HEK293 (cell line): ENCODE results near the gene NUP160.
"Not testable (repeated sequence)": the region's sequence is repeated elsewhere in the genome, so short reads cannot be mapped to it uniquely, and the experiment has no call there.

Experiments used
- CTCF ChIA-PET: fragments of 350-600 bp; formaldehyde crosslinking; extraction: SDS; loops from one replicate; lab custom pipeline; 2021; ENCODE audit warnings: antibody characterized with exemption; lab: Yijun Ruan, JAX
- POLR2A ChIA-PET: fragments of 300-600 bp; formaldehyde crosslinking; extraction: SDS; loops from one replicate; lab custom pipeline; 2020; ENCODE audit warnings: antibody characterized with exemption, inconsistent platforms; lab: Yijun Ruan, JAX
- H3K27ac ChIP-seq: fragments of 200-500 bp; sonication (Bioruptor generic); 2 replicates; pipeline ENCODE4 v1.5.1; 2014; ENCODE audit warnings: low read depth, low read length, control low read depth, inconsistent platforms; ENCODE audit errors: extremely low read depth
- H3K36me3 ChIP-seq, 2 experiments: fragments of 200-500 bp in 1 of 2; sonication (Bioruptor generic) in 1 of 2; 1 replicate in 1 of 2; 2 replicates in 1 of 2; pipeline ENCODE4 v1.5.1; 2014 to 2017; ENCODE audit warnings: inconsistent platforms in 2 of 2, low read length in 2 of 2; ENCODE audit not compliant: control insufficient read depth in 2 of 2, insufficient read depth in 1 of 2
- H3K4me1 ChIP-seq: fragments of 200-500 bp; sonication (Bioruptor generic); 2 replicates; pipeline ENCODE4 v1.5.1; 2014; ENCODE audit warnings: mild to moderate bottlenecking, low read length, inconsistent platforms; ENCODE audit not compliant: control insufficient read depth, insufficient read depth
- H3K4me3 ChIP-seq: 2 replicates; pipeline ENCODE4 v1.5.1; 2011; ENCODE audit warnings: low read depth, mild to moderate bottlenecking, control low read depth, low read length, moderate library complexity
- H3K9me3 ChIP-seq: fragments of 200-500 bp; sonication (Bioruptor generic); 2 replicates; pipeline ENCODE4 v1.5.1; 2014; ENCODE audit warnings: low read depth, low read length, inconsistent platforms; ENCODE audit not compliant: control insufficient read depth, insufficient read depth
- CTCF ChIP-seq: fragments of 450-650 bp; formaldehyde crosslinking; IDR thresholded peaks from 2 replicates; pipeline ENCODE4 v1.5.1; 2016; ENCODE audit warnings: missing biosample characterization, missing genetic modification characterization
- GLI4 ChIP-seq: fragments of 450-650 bp; formaldehyde crosslinking; IDR thresholded peaks from 2 replicates; pipeline ENCODE4 v1.5.1; 2016; ENCODE audit warnings: missing biosample characterization, missing genetic modification characterization
- KLF9 ChIP-seq: fragments of 450-650 bp; formaldehyde crosslinking; IDR thresholded peaks from 2 replicates; pipeline ENCODE4 v1.5.1; 2016; ENCODE audit warnings: missing biosample characterization, missing genetic modification characterization, low read depth
- PBX3 ChIP-seq: sonication (generic); formaldehyde crosslinking; IDR thresholded peaks from 2 replicates; pipeline ENCODE4 v1.8.1; 2022; ENCODE audit warnings: mild to moderate bottlenecking, moderate library complexity, missing genetic modification reagents
- ZBTB48 ChIP-seq: fragments of 450-650 bp; formaldehyde crosslinking; IDR thresholded peaks from 2 replicates; pipeline ENCODE4 v1.5.1; 2016; ENCODE audit warnings: missing biosample characterization, missing genetic modification characterization
- ZNF132 ChIP-seq: fragments of 450-650 bp; formaldehyde crosslinking; IDR thresholded peaks from 2 replicates; pipeline ENCODE4 v1.5.1; 2017; ENCODE audit warnings: missing biosample characterization, missing genetic modification characterization, borderline replicate concordance
- ZNF18 ChIP-seq: fragments of 450-650 bp; formaldehyde crosslinking; IDR thresholded peaks from 2 replicates; pipeline ENCODE4 v1.5.1; 2016; ENCODE audit warnings: missing biosample characterization, missing genetic modification characterization
- ZNF335 ChIP-seq: fragments of 450-650 bp; formaldehyde crosslinking; conservative IDR thresholded peaks from 2 replicates; pipeline ENCODE4 v1.5.1; 2016; ENCODE audit warnings: missing biosample characterization, missing genetic modification characterization
- ZNF449 ChIP-seq: fragments of 450-650 bp; formaldehyde crosslinking; IDR thresholded peaks from 2 replicates; pipeline ENCODE4 v1.5.1; 2017; ENCODE audit warnings: missing biosample characterization, mild to moderate bottlenecking, missing genetic modification characterization, moderate library complexity
- ZNF514 ChIP-seq: fragments of 450-650 bp; formaldehyde crosslinking; IDR thresholded peaks from 2 replicates; pipeline ENCODE4 v1.5.1; 2016; ENCODE audit warnings: missing biosample characterization, missing genetic modification characterization
- ZNF600 ChIP-seq: fragments of 450-650 bp; formaldehyde crosslinking; IDR thresholded peaks from 2 replicates; pipeline ENCODE4 v1.5.1; 2016; ENCODE audit warnings: missing biosample characterization, missing genetic modification characterization
- ZNF792 ChIP-seq: fragments of 450-650 bp; formaldehyde crosslinking; IDR thresholded peaks from 2 replicates; pipeline ENCODE4 v1.5.1; 2016; ENCODE audit warnings: missing biosample characterization, missing genetic modification characterization
- ZXDB ChIP-seq: fragments of 450-650 bp; formaldehyde crosslinking; IDR thresholded peaks from 2 replicates; pipeline ENCODE4 v1.5.1; 2016; ENCODE audit warnings: missing biosample characterization, missing genetic modification characterization
- TF ChIP-seq, protein P1 (sequence below): IDR thresholded peaks from 2 replicates; pipeline ENCODE4 v1.6.1; 2011; ENCODE audit warnings: mild to moderate bottlenecking, low read depth, low read length, borderline replicate concordance

The NUP160 gene

GRCh38 chr11:47797633-47798032 lies 50.5 kb downstream of the NUP160 start:
- peaks cover 50 to 92% of the 10 kb centered on the region in 2 experiments for H3K36me3 ChIP-seq
- no peak overlapping the region for H3K27ac ChIP-seq
- CTCF ChIA-PET: no interaction called here
- H3K4me3 ChIP-seq: no peak overlapping the region
- TF ChIP-seq ZNF792 (tag by site-specific recombination): no peak
- TF ChIP-seq PBX3: no peak
- TF ChIP-seq ZNF132 (tag by site-specific recombination): no peak
- no peak for TF ChIP-seq GLI4 (tag by site-specific recombination)
- TF ChIP-seq ZNF335 (tag by site-specific recombination): no peak
- TF ChIP-seq, all 188 proteins: peak for 0
- POLR2A ChIA-PET: no interaction called here
- H3K4me1 ChIP-seq: no peaks in the 10 kb centered on the region
- no peaks in the 10 kb centered on the region for H3K9me3 ChIP-seq

DNA sequence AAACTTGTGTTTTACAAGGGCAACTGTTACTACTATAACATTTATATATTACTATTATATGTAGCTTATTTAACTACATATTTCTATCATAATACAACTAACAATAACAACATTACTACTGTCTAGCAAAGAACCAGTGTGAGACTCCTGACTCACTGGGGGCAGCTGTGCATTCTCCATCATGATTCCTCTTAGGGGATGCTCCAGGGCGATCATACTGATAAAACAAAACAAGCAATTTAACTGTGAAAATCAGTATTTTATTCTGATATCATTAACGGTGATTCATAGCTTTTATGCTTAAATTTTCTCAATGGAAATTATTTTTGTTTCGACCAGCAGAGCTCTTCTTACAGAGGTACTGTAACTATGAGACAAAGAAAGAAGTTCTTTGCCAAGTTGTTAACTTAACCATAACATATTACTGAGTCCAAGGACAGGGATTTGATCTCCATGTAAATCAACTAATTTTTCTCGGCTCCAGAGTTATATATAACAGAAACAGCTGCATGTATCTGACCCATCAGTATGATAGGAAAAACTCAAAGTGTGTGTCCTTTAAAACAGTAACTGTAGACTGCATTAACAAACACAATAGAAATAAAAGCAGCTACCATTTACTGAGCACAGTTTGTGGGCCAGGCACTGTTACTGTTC lies 56.2 kb downstream of the NUP160 start:
- no peak overlapping the region for H3K4me3 ChIP-seq
- peaks cover 27 to 90% of the 10 kb centered on the region in 2 experiments; a peak in 2 of 3 replicates for H3K36me3 ChIP-seq
- POLR2A ChIA-PET: no interaction called here
- CTCF ChIA-PET: no interaction called here
- no peak overlapping the region for H3K27ac ChIP-seq
- H3K4me1 ChIP-seq: no peaks in the 10 kb centered on the region
- H3K9me3 ChIP-seq: no peaks in the 10 kb centered on the region
- TF ChIP-seq ZNF449 (tag by site-specific recombination) (no peak), ZBTB48 (no peak), ZNF514 (tag by site-specific recombination) (no peak), CTCF (no peak), ZXDB (no peak), ZNF600 (no peak)
- TF ChIP-seq, all 188 proteins: peak for 0

DNA sequence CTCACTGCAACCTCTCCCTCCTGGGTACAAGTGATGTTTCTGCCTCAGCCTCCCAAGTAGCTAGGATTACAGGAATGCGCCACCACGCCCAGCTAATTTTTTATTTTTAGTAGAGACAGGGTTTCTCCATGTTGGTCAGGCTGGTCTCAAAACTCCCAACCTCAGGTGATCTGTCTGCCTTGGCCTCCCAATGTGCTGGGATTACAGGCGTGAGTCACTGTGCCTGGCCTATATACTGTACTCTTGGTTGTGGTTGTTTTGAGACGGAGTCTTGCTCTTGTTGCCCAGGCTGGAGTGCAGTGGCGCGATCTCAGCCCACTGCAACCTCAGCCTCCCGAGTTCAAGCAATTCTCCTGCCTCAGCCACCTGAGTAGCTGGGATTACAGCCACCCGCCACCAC lies 58.1 kb downstream of the NUP160 start:
- H3K27ac ChIP-seq, CTCF ChIA-PET, H3K4me1 ChIP-seq, H3K9me3 ChIP-seq, H3K4me3 ChIP-seq, POLR2A ChIA-PET: not testable (repeated sequence)
- peaks cover 17 to 88% of the 10 kb centered on the region in 2 experiments; a peak in 2 of 3 replicates for H3K36me3 ChIP-seq

GRCh38 chr11:47788181-47788580 lies 60.0 kb downstream of the NUP160 start:
- ChIA-PET CTCF (no interaction called here), POLR2A (no interaction called here)
- TF ChIP-seq, protein P1, sequence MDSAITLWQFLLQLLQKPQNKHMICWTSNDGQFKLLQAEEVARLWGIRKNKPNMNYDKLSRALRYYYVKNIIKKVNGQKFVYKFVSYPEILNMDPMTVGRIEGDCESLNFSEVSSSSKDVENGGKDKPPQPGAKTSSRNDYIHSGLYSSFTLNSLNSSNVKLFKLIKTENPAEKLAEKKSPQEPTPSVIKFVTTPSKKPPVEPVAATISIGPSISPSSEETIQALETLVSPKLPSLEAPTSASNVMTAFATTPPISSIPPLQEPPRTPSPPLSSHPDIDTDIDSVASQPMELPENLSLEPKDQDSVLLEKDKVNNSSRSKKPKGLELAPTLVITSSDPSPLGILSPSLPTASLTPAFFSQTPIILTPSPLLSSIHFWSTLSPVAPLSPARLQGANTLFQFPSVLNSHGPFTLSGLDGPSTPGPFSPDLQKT: no peak
- TF ChIP-seq KLF9 (no peak), ZNF18 (tag by site-specific recombination) (no peak)
- no peak overlapping the region for H3K27ac ChIP-seq
- H3K4me3 ChIP-seq: no peak overlapping the region
- no peaks in the 10 kb centered on the region for H3K4me1 ChIP-seq
- H3K9me3 ChIP-seq: no peaks in the 10 kb centered on the region
- peaks cover 20 to 80% of the 10 kb centered on the region in 2 experiments; a peak in 2 of 3 replicates for H3K36me3 ChIP-seq
